Hippocampal formation (tissue), 2 donors: ENCODE data around the gene PAOX.
A peak's percentile ranks its signal among the peaks of the same experiment; 100 is the strongest.

Experiments
- DNase-seq, 2 donors: peaks; one replicate each; lab custom pipeline; 2025; lab: John Stamatoyannopoulos, UW

PAOX gene

DNA sequence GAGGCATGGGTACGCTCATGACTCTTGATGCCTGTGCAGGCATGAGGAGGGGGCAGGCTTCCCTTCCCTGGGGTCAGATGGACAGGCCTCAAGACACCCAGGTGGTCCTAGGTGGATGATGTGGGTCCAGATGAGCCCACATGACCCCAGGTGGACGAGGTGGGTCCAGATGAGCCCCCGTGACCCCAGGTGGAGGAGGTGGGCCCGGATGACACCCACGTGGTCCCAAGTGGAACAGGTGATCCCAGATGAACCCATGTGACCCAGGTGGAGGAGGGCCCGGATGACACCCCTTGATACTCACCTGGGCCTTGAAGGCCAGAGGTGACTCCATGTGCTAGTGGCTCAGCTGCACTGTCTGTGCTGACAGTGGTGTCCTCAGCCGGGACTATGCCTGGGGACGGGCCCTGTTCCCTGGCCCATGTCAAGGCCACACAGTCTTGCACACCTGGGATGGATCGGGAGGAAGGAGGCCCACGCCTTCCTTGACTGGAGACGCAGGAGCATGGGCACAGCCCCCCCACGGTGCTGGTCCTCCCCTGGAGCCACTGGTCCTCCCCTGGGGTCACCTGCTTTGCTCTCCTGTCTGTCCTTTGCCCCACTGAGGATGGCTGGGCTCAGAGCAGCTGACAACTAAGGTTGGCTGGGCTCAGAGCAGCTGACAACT, 28.6 kb upstream of the PAOX start:
- DNase-seq = no peak

GRCh38 chr10:133350950-133351329, 28.1 kb upstream of the PAOX start:
- DNase-seq = no peak

DNA sequence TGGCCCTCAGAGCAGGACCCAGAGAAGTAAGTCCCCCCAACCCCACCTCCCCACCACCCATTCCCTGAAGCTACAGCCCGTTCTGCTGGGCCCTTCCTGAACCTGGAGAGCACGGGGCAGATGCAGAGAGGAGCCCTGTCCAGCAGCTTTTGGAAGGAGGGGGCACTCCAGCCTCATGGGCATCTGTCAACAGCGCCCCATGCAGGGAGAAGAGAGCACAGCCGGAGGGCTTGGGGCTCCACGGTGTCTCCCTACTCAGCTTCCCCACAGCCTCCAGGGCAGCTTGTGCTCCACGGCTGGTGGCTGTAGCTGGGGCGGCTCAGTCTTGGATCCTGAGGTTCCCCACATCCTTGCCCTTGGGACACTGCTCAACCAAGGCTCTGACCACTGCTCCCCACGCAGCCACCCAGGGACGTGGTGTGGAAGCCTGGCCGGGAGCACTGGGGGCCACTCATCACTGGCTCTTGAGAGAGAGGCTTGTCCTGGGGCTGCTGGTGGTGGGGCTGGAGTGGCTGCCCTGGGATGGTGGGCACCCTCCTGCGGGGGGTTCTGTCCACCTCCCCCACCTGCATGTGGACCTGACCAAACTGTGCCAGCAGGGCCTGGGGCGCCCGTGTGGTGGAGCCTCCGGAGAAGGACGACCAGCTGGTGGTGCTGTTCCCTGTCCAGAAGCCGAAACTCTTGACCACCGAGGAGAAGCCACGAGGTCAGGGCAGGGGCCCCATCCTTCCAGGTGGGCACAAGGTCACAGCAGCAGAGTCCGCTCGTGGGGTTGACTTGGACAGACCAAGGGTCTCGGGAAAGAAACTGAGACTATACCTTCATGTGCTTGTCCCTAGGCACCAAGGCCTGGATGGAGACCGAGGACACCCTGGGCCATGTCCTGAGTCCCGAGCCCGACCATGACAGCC, 27.4 kb upstream of the PAOX start:
- no peak for DNase-seq

GRCh38 chr10:133353202-133353959, 25.7 kb upstream of the PAOX start:
- DNase-seq = no peak

GRCh38 chr10:133353988-133354605, 25.0 kb upstream of the PAOX start:
- no peak for DNase-seq

- DNase-seq = no peak
Observed at GRCh38 chr10:133354672-133355240, 24.3 kb upstream of the PAOX start.

- DNase-seq = no peak
Observed at GRCh38 chr10:133355266-133355665, 23.8 kb upstream of the PAOX start.

GRCh38 chr10:133355991-133356390, 23.1 kb upstream of the PAOX start:
- no peak for DNase-seq

DNA sequence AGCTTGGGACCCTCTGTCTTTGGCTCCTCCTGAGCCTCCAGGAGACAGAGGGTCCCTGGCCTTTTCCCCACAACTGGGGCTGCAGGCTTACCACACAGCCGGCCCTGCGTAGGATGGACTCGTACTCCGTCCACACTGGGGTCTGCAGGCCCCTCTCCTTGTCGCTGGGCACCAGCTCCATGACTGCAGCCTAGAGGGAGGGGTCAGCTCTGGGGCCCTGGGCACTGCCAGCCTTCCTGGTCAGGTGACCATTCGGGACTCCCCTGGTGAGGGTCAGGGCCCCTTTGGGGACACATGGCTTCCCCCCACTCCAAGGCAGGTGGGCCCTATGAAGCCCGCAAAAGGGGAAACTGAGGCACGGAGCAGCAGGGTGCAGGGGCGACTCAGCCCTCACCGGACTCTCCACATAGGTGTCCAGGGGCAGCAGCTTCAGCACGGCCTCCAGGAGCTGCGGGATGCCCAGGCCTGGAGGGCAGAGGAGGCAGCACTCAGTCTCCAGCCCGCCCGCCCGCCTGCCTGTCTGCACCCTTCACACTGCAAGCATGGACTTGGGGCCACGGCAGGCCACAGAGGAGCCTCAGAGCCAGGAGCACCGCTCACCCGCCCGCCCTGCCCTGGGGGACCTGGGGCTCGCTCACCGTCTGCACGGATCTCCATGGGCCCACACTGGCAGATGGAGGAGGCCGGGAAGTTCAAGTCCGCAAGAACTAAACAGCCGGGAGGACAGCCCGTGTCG, 22.3 kb upstream of the PAOX start:
- no peak for DNase-seq

GRCh38 chr10:133357285-133358161, 21.5 kb upstream of the PAOX start, which contains the start of gene FUOM:
TSS of gene FUOM (minus strand) at chr10:133358019. CDS start at chr10:133358007, 12 bp downstream.
- peak in 1 of 2 donors; percentile 15 for DNase-seq

GRCh38 chr10:133358162-133358924, 20.7 kb upstream of the PAOX start:
- no peak for DNase-seq

- no peak for DNase-seq
Observed at GRCh38 chr10:133358925-133359310, 20.1 kb upstream of the PAOX start.

DNA sequence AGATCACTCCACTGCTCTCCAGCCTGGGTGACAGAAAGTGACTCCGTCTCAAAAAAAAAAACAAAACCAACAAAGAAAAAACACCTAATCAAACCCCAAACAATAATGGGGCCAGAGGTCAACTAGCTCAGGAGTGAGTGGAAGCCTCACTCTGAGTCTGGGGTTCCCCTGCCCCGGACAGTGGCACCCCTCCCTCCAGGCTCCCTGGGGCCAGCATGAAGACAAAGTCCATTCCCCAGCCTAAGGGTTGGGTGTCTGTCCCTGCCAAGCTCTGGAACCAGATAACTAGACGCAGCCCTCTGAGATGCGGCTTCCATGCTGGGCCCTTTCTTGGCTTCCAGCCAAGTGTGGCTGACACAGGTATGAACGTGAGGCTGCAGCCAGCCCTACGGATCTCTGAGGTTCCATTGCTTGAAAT, 19.5 kb upstream of the PAOX start:
- no peak for DNase-seq

DNA sequence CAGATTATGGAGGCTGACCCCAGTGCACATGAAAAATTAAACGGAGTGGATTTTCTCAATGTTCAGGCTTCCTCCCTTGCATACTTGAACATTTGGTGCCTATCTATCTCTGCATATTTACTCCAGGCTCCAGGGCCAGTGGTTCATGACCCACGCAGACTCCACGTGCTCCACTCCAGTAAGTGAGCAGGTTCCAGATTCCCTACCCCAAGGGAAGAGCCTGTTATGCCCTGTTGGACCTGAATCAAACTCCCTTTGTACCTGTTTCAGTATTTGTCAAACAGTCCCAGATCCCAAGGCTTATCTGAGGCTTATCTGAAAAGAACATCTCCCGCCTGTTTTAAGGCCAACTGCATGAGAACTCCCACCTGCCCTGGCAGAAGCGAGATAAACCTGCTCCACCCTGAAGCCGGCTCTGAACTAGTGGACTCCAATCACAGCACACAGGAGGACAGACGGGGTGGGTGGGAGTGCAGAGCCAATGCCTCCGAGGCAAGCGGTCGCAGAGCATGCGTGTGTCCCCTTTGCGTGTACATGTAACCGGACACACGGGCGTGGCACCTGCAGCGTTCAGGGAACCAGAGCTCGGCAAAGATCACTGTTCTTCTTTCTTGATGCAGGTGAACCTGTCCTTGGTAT, 19.0 kb upstream of the PAOX start:
- no peak for DNase-seq

DNA sequence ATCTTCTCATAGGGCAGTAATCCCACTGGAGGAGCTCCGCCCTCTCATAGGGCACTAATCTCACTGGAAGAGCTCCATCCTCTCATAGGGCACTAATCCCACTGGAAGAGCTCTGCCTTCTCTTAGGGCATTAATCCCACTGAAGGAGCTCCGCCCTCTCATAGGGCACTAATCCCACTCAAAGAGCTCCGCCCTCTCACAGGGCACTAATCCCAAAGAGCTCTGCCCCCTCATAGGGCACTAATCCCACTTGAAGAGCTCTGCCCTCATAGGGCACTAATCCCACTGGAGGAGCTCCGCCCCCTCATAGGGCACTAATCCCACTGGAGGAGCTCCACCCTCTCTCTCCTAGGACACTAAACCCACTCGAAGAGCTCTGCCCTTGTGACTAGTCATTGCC, 17.8 kb upstream of the PAOX start:
- DNase-seq = no peak

DNA sequence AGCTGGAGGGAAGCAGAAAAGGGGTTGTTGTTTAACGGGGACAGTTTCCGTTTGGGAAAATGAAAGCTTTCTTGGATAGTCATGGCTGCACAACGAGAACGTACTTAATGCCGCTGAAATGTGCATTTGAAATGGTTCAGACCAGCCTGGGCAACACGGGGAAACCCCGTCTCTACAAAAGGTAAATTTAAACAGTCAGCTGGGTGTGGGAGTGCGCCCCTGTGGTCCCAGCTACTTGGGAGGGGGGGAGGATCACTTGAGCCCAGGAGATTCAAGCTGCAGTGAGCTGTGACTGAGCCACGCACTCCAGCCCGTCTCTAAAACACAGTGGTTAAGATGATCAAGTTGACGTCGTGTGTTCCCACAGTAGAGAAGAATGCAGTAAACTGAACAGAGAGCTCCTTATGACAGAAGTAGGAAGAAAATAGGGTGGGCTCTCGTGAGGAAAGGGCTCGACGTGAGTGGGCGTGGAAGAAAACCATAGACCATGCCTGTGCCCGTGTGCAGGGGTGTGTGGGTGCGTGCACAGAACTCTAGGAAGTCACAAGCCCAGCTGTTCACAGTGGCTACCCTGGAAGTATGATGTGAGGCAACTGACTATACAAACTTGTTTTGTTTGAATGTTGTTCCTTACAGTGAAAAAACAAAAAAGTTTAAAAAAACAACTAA, 17.2 kb upstream of the PAOX start:
- no peak for DNase-seq

DNA sequence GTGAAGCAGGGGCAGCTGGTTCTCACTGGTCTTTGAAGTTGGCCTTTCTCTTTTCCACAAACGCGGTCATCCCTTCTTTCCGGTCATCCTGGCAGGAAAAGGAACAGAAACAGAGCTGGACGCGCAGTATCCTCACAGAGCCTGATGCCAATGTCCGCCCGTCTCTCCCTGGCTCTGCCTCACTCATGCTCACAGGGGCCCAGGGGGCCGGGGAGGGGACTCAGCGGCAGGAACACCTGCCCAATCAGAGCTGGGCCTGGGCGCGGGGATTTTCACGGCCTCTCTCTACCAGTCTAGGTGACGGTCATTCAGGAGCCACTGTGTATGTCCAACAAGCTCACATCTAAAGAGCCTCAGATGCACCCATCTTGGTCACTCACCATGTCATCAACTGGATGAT, 16.2 kb upstream of the PAOX start:
- no peak for DNase-seq
